Activated T-cell treated with anti-CD3 and anti-CD28 coated beads, Interleukin-2, amount 50 U/mL, for 24 hours (primary cell): ENCODE results near the gene GMDS.

Experiments
- DNase-seq: peaks from one replicate; pipeline ENCODE4 v3.0.0-alpha.2; 2020
- H3K27ac Mint-ChIP-seq: 2 replicates; pipeline ENCODE4 v1.8.0; 2020; ENCODE audit warnings: mild to moderate bottlenecking, mixed read lengths
- H3K27me3 Mint-ChIP-seq: 2 replicates; pipeline ENCODE4 v1.8.0; 2020; ENCODE audit warnings: mixed read lengths
- H3K36me3 Mint-ChIP-seq: 2 replicates; pipeline ENCODE4 v1.8.0; 2020; ENCODE audit warnings: low read depth, mixed read lengths
- H3K4me1 Mint-ChIP-seq: 2 replicates; pipeline ENCODE4 v1.8.0; 2020; ENCODE audit warnings: low read depth, mixed read lengths
- H3K4me3 Mint-ChIP-seq: 2 replicates; pipeline ENCODE4 v1.8.0; 2020; ENCODE audit warnings: mild to moderate bottlenecking, moderate library complexity, mixed read lengths
- H3K9me3 Mint-ChIP-seq: 2 replicates; pipeline ENCODE4 v1.8.0; 2020; ENCODE audit warnings: mixed read lengths

The GMDS gene

DNA sequence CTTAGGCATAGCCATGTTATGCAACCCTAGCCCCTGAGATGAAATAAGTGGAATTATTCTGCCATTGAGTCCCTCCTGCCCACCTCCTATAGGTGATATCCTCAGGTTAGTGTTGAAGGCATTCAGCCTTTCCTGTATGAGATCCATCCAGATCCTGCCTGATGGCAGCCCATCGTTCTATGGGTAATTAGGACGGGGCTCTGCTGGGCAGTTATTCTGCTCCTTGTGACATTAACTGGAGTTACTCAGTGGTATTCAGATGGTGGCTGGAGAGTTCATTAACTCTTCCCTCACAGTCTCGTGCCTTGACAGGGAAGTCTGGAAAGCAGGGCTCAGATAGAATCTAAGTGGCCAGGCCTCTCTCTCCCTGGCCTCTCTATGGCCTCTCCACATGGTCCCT lies 9.3 kb upstream of the GMDS start:
- Mint-ChIP-seq H3K9me3 (peaks cover 8% of the 10 kb centered on the region), H3K4me1 (no peaks in the 10 kb centered on the region), H3K27me3 (no peaks in the 10 kb centered on the region), H3K4me3 (no peak overlapping the region), H3K36me3 (peaks cover 71% of the 10 kb centered on the region), H3K27ac (no peak overlapping the region)
- no peak for DNase-seq

- Mint-ChIP-seq H3K27ac (no peak overlapping the region), H3K4me1 (peaks cover 32% of the 10 kb centered on the region), H3K36me3 (peaks cover 54% of the 10 kb centered on the region), H3K4me3 (no peak overlapping the region), H3K27me3 (no peaks in the 10 kb centered on the region), H3K9me3 (no peaks in the 10 kb centered on the region)
- no peak for DNase-seq
Measured at GRCh38 chr6:2249126-2249525, 3.7 kb upstream of the GMDS start.

GRCh38 chr6:2247664-2248063 lies 2.3 kb upstream of the GMDS start:
- no peak for DNase-seq
- peaks cover 43% of the 10 kb centered on the region for H3K36me3 Mint-ChIP-seq
- H3K9me3 Mint-ChIP-seq, result no peaks in the 10 kb centered on the region
- H3K27me3 Mint-ChIP-seq, result no peaks in the 10 kb centered on the region
- H3K4me3 Mint-ChIP-seq, result peak overlapping the region; percentile 30
- no peak overlapping the region for H3K27ac Mint-ChIP-seq
- H3K4me1 Mint-ChIP-seq, result peaks cover 46% of the 10 kb centered on the region

DNA sequence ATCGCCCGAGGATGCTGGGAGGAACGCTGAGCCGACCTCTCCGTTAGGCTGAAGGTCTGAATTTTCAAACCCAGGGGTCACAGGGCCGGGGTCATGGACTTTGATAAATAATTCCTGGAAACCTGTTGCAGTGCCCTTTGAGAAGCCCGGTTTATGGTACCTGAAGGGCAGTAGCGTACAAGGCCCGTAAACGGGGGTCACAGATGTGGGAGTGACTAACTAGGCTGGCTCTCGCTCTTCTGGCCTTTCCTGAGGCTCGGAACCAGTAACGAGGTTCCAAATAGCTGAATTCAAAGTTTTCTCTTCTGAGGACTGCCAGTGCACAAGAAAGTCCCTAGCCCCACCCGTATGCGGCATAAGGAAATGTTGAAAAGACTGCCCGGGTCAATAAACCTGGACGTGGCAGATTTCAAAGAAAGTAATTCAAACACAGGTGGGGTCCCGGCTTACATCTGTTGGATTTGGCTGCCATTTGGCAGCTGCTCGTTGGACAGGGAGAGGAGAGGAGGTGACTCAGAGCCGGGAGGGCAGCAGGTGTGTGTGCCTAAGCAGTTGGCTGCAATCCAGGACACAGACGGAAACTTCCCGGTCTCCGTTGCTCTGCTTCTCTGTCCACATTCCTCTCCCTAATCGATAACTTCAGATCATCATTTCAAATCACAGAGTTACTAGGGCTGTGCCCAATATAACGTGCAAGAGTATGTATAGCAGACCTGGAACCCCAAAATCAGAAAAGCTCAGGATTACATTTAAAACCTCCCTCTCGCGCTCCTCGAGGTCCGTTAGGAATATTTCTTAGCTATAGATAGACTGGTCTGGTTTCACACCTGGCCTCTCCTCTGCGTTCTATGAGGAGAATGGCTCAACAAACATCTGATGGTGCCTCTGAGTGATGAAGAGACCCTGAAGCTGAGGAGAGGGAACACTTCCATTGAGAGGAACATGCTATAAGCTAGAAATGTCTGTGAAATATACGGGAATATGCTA lies 765 bp upstream of the GMDS start:
- peak overlapping the region; percentile 97 for H3K27ac Mint-ChIP-seq
- H3K36me3 Mint-ChIP-seq, result peaks cover 36% of the 10 kb centered on the region
- peaks cover 61% of the 10 kb centered on the region for H3K4me1 Mint-ChIP-seq
- H3K27me3 Mint-ChIP-seq, result no peaks in the 10 kb centered on the region
- H3K4me3 Mint-ChIP-seq, result peak overlapping the region; percentile 89
- peak; percentile 61 for DNase-seq
- no peaks in the 10 kb centered on the region for H3K9me3 Mint-ChIP-seq

DNA sequence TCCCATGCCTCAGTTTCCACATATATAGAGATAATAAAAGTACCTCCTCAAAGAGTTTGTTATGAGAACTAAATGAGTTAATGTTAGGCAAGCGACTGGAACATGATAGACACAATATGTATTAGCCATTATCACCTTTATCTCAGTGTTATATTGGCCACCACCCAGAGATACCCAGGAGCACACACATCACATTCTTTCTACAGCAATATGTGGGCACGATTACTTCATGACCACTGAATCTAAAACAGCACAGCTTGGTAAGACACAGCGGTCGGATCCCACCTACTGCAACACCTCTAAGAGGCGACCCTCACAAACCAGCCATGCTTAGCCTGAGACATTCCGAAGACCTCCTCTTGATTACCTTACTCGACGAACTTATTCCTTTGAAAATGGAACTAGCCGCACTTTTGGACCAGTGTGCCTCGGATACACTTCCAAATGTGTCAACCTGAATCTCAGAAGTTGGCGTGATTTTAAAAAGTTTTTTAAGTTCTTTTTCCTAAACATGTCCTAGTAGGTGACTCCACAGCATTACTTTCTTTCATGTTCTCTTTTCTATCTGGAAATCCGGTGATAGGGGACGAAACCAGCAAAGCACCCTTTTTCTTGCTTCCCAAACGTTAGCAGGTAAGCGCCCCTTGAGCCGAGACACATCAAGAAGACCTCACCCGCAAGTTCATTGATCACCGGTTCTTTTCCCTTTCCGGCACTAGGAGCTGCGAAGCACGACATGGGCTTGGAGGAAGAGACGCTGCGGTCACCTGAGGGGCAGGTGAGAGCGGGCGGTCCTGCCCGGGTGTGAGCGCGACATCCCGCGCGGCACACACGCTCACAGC lies 923 bp downstream of the GMDS start:
- Mint-ChIP-seq H3K36me3 (peaks cover 26% of the 10 kb centered on the region), H3K4me1 (peaks cover 71% of the 10 kb centered on the region), H3K27ac (peak overlapping the region; percentile 93), H3K27me3 (no peaks in the 10 kb centered on the region), H3K4me3 (peak overlapping the region; percentile 95), H3K9me3 (no peaks in the 10 kb centered on the region)
- DNase-seq, result no peak

DNA sequence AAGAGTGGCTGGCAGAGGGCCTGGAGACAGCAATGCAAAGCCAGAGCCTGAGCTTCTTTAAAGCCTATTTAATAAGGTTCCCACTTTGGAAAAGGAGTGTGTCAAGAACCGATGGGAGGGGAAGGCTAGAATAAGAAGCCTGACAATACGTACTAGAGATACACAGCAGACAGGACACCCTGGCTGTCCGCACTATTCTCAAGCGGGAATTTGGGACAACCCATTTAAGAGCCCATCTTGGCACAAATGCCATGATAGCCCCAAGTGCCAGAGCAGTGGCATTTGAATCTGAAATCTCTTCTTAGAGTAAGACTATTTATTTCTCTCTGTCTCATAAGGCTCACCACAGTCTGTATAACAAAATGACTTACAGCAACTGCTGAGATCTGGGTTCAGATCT lies 3.1 kb downstream of the GMDS start:
- H3K36me3 Mint-ChIP-seq, result peaks cover 30% of the 10 kb centered on the region
- H3K4me3 Mint-ChIP-seq, result peak overlapping the region; percentile 13
- H3K27me3 Mint-ChIP-seq, result no peaks in the 10 kb centered on the region
- peaks cover 71% of the 10 kb centered on the region for H3K4me1 Mint-ChIP-seq
- no peaks in the 10 kb centered on the region for H3K9me3 Mint-ChIP-seq
- H3K27ac Mint-ChIP-seq, result peak overlapping the region; percentile 63
- DNase-seq, result no peak

GRCh38 chr6:2240961-2241360 lies 4.4 kb downstream of the GMDS start:
- Mint-ChIP-seq H3K9me3 (no peaks in the 10 kb centered on the region), H3K4me3 (no peak overlapping the region), H3K4me1 (peaks cover 63% of the 10 kb centered on the region), H3K36me3 (peaks cover 34% of the 10 kb centered on the region), H3K27ac (no peak overlapping the region), H3K27me3 (no peaks in the 10 kb centered on the region)
- DNase-seq, result no peak

DNA sequence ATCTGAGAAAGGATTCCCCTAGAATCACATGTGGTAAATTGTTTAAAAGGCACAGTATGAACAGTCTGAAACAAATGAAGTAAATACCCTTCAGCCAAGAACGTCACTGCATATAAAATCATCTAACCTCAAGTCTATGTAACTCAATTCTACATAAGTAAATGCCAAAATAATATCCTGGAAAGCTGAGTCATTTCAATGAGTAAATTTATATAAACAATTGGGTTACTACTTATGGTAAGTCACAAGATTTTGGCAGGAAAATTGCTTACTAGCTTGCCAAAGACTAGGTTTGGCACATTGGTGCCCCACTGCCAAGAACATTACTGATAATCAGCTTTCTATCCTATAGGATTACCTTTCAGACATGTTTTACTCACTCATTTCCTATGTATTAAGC lies 8.4 kb downstream of the GMDS start:
- H3K27ac Mint-ChIP-seq, result no peak overlapping the region

DNA sequence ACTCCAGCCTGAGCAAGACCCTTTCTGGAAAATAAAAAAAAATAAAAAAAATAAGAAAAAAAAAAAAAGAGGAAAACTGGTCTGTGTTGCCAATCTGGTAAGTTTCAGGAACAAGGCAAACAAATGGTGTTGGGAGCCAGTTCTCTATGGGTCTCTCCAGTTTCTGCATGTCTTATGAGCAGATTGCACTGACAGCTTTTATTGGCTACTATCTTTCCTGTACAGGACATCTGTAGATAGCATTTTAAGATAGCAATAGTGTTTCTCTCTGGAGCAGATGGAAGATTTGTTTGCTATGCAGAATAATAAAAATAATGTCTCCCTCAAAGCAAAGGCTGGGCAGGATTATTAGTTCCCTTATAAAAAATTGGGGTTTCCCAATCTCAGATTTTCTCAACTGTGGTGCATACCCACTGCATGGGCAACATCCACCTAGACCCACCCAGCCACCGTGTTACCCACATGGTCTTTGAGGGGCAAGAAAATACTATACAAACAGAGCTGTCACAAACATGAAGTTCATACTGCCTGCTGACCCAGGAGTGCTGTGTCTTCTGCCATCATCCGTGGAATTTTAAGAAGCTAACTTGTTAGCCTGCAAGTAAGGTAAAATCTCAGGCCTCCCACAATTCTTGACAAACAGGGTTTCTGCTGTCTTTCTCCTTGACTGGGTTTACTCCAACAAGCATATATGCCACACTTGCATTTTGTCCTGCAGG lies 9.5 kb downstream of the GMDS start:
- no peaks in the 10 kb centered on the region for H3K27me3 Mint-ChIP-seq
- H3K36me3 Mint-ChIP-seq, result peaks cover 31% of the 10 kb centered on the region
- peaks cover 47% of the 10 kb centered on the region for H3K4me1 Mint-ChIP-seq
- H3K9me3 Mint-ChIP-seq, result no peaks in the 10 kb centered on the region
- no peak for DNase-seq
- no peak overlapping the region for H3K27ac Mint-ChIP-seq
- no peak overlapping the region for H3K4me3 Mint-ChIP-seq

More for the DNA sequence above, 8.4 kb downstream of the GMDS start:
- DNase-seq, result no peak
- Mint-ChIP-seq H3K27me3 (no peaks in the 10 kb centered on the region), H3K9me3 (no peaks in the 10 kb centered on the region), H3K36me3 (peaks cover 31% of the 10 kb centered on the region), H3K4me3 (no peak overlapping the region), H3K4me1 (peaks cover 47% of the 10 kb centered on the region)

- Mint-ChIP-seq H3K27ac (no peak overlapping the region), H3K4me1 (peaks cover 40% of the 10 kb centered on the region), H3K27me3 (no peaks in the 10 kb centered on the region), H3K9me3 (no peaks in the 10 kb centered on the region), H3K4me3 (no peak overlapping the region), H3K36me3 (peaks cover 18% of the 10 kb centered on the region)
- no peak for DNase-seq
Measured at GRCh38 chr6:2232445-2232844, 13.0 kb downstream of the GMDS start.

GRCh38 chr6:2231438-2231837 lies 14.0 kb downstream of the GMDS start:
- peaks cover 15% of the 10 kb centered on the region for H3K36me3 Mint-ChIP-seq
- DNase-seq, result no peak
- H3K27ac Mint-ChIP-seq, result no peak overlapping the region
- H3K4me1 Mint-ChIP-seq, result peaks cover 36% of the 10 kb centered on the region
- no peaks in the 10 kb centered on the region for H3K9me3 Mint-ChIP-seq
- no peaks in the 10 kb centered on the region for H3K27me3 Mint-ChIP-seq
- H3K4me3 Mint-ChIP-seq, result no peak overlapping the region

DNA sequence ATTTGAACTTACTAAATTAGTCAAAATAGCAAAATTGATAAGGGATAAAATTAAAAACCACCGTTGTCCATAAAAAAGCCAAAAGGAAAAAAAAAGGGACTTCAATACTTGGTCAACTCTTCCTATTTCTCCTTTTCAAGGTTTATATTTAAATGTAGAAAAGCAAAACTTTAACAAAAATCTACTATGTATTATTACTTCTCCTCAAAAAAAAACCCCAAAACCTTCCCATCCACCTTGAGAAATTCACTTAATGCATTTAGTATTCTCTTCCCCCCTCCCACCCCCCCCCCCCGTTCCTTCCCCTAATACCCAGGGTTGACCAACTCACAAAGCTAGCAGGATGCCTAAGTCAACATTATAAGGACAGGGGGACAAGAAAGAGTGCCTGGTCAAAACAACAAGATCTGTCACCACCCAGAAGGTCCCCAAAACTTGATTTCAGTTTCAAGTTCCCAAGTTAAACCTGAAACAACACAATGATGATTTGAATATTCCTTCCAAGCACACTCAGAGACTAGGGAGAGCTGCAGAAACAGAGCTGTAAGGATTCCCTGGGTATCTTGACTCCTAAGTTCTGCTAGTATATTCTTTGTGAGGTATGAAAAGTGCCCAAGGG lies 14.6 kb downstream of the GMDS start:
- Mint-ChIP-seq H3K9me3 (no peaks in the 10 kb centered on the region), H3K36me3 (peaks cover 9% of the 10 kb centered on the region), H3K27ac (no peak overlapping the region), H3K4me1 (peaks cover 43% of the 10 kb centered on the region), H3K27me3 (no peaks in the 10 kb centered on the region), H3K4me3 (no peak overlapping the region)
- no peak for DNase-seq

DNA sequence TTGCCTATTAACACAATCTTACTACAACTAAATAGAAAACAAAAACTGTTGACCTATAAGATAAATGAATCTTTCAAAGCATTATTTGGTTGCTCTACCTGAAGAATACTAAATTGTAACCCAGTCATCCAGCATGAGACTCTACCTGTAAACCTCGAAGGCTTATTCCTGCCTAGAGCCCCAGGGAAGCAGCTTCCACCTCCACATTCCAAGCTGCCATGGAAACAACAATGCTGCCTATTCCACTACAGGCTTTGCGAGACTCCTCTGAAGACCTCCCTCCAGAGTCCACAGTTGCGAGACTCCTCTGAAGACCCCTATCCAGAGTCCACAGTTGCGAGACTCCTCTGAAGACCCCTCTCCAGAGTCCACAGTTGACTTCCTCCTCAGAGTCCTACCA lies 15.7 kb downstream of the GMDS start:
- peaks cover 44% of the 10 kb centered on the region for H3K4me1 Mint-ChIP-seq
- H3K27ac Mint-ChIP-seq, result no peak overlapping the region
- H3K4me3 Mint-ChIP-seq, result no peak overlapping the region
- H3K36me3 Mint-ChIP-seq, result peaks cover 5% of the 10 kb centered on the region
- no peaks in the 10 kb centered on the region for H3K27me3 Mint-ChIP-seq
- no peaks in the 10 kb centered on the region for H3K9me3 Mint-ChIP-seq
- no peak for DNase-seq

DNA sequence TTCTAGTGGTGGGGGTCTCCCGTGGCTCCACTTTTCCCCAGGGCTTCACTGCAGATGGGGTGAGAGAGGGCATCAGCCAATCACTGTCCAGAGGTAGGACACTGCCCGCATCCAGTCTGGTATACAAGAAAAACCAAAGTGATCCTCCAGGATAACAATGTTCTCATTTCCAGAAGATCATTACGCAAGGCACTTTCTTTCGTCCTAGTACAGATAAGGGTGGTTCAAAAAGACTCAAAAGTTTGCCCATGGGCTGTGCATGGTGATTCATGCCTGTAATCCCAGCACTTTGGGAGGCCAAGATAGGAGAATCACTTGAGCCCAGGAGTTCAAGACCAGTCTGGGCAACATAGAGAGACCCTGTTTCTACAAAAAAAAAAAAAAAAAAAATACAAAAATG lies 16.4 kb downstream of the GMDS start:
- Mint-ChIP-seq H3K36me3 (peaks cover 4% of the 10 kb centered on the region), H3K4me3 (no peak overlapping the region), H3K27me3 (no peaks in the 10 kb centered on the region), H3K4me1 (peaks cover 43% of the 10 kb centered on the region), H3K9me3 (no peaks in the 10 kb centered on the region), H3K27ac (no peak overlapping the region)
- no peak for DNase-seq
